WERI-Rb-1 (cell line): ENCODE results near the gene TMIGD2.
"Not testable (repeated sequence)": the region's sequence is repeated elsewhere in the genome, so short reads cannot be mapped to it uniquely, and the experiment has no call there.

ENCODE experiments used
- DNase-seq: peaks from one replicate; pipeline ENCODE4 v3.0.0-alpha.2; 2020
- H3K27ac ChIP-seq: fragments of 250-450 bp; sonication (Bioruptor Pico); 2 replicates; pipeline ENCODE4 v1.5.1; 2020; ENCODE audit warnings: mild to moderate bottlenecking, moderate library complexity
- H3K27me3 ChIP-seq: fragments of 250-450 bp; sonication (Bioruptor Pico); 2 replicates; pipeline ENCODE4 v1.5.1; 2021; ENCODE audit warnings: mild to moderate bottlenecking, low read depth, moderate library complexity; ENCODE audit not compliant: insufficient read depth, severe bottlenecking
- H3K36me3 ChIP-seq: fragments of 250-450 bp; sonication (Bioruptor Pico); 2 replicates; pipeline ENCODE4 v1.5.1; 2020; ENCODE audit warnings: mild to moderate bottlenecking, moderate library complexity
- H3K4me3 ChIP-seq: 2 replicates; pipeline ENCODE4 v1.5.1; 2011; ENCODE audit warnings: low read depth, mild to moderate bottlenecking, control low read depth, low read length
- H3K9me3 ChIP-seq: fragments of 250-450 bp; sonication (Bioruptor Pico); 2 replicates; pipeline ENCODE4 v1.5.1; 2021; ENCODE audit warnings: mild to moderate bottlenecking, moderate library complexity; ENCODE audit not compliant: severe bottlenecking
- TF ChIP-seq, protein P1 (sequence below): IDR thresholded peaks from 2 replicates; pipeline ENCODE4 v1.5.1; 2011; ENCODE audit warnings: low read depth, mild to moderate bottlenecking, control low read depth, inconsistent platforms, low read length

Gene TMIGD2

GRCh38 chr19:4337906-4338440 is 35.8 kb upstream of the TMIGD2 start:
- TF ChIP-seq, protein P1, sequence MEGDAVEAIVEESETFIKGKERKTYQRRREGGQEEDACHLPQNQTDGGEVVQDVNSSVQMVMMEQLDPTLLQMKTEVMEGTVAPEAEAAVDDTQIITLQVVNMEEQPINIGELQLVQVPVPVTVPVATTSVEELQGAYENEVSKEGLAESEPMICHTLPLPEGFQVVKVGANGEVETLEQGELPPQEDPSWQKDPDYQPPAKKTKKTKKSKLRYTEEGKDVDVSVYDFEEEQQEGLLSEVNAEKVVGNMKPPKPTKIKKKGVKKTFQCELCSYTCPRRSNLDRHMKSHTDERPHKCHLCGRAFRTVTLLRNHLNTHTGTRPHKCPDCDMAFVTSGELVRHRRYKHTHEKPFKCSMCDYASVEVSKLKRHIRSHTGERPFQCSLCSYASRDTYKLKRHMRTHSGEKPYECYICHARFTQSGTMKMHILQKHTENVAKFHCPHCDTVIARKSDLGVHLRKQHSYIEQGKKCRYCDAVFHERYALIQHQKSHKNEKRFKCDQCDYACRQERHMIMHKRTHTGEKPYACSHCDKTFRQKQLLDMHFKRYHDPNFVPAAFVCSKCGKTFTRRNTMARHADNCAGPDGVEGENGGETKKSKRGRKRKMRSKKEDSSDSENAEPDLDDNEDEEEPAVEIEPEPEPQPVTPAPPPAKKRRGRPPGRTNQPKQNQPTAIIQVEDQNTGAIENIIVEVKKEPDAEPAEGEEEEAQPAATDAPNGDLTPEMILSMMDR: no peak
- DNase-seq: no peak
- no peaks in the 10 kb centered on the region for H3K27me3 ChIP-seq
- peak overlapping the region; percentile 66 for H3K27ac ChIP-seq
- H3K9me3 ChIP-seq: no peaks in the 10 kb centered on the region
- H3K36me3 ChIP-seq: no peaks in the 10 kb centered on the region
- H3K4me3 ChIP-seq: peak overlapping the region; percentile 47

- no peak overlapping the region for H3K4me3 ChIP-seq
- TF ChIP-seq, protein P1: no peak
- H3K36me3 ChIP-seq: no peaks in the 10 kb centered on the region
- no peaks in the 10 kb centered on the region for H3K9me3 ChIP-seq
- H3K27me3 ChIP-seq: no peaks in the 10 kb centered on the region
- no peak overlapping the region for H3K27ac ChIP-seq
- no peak for DNase-seq
Observed at GRCh38 chr19:4334929-4335570, 32.9 kb upstream of the TMIGD2 start.

GRCh38 chr19:4329858-4330257 is 27.7 kb upstream of the TMIGD2 start:
- no peak overlapping the region for H3K27ac ChIP-seq
- no peaks in the 10 kb centered on the region for H3K27me3 ChIP-seq
- no peak for DNase-seq
- H3K9me3 ChIP-seq: no peaks in the 10 kb centered on the region
- TF ChIP-seq, protein P1: no peak
- no peak overlapping the region for H3K4me3 ChIP-seq
- no peaks in the 10 kb centered on the region for H3K36me3 ChIP-seq

- not testable (repeated sequence) for DNase-seq, H3K4me3 ChIP-seq, H3K9me3 ChIP-seq, H3K36me3 ChIP-seq, H3K27ac ChIP-seq, H3K27me3 ChIP-seq
Observed at GRCh38 chr19:4328991-4329681, 26.9 kb upstream of the TMIGD2 start.

- TF ChIP-seq, protein P1: no peak
- no peak overlapping the region for H3K27ac ChIP-seq
- H3K36me3 ChIP-seq: no peaks in the 10 kb centered on the region
- no peak overlapping the region for H3K4me3 ChIP-seq
- no peaks in the 10 kb centered on the region for H3K9me3 ChIP-seq
- H3K27me3 ChIP-seq: no peaks in the 10 kb centered on the region
- DNase-seq: peak; percentile 41
Observed at GRCh38 chr19:4328243-4328990, 26.2 kb upstream of the TMIGD2 start.

- Histone ChIP-seq H3K9me3 (no peaks in the 10 kb centered on the region), H3K27me3 (no peaks in the 10 kb centered on the region), H3K27ac (no peak overlapping the region), H3K36me3 (no peaks in the 10 kb centered on the region), H3K4me3 (no peak overlapping the region)
- TF ChIP-seq, protein P1: no peak
- no peak for DNase-seq
Observed at GRCh38 chr19:4327877-4328242, 25.7 kb upstream of the TMIGD2 start.
